Measurements from ENCODE around the gene LACTB.

DNA sequence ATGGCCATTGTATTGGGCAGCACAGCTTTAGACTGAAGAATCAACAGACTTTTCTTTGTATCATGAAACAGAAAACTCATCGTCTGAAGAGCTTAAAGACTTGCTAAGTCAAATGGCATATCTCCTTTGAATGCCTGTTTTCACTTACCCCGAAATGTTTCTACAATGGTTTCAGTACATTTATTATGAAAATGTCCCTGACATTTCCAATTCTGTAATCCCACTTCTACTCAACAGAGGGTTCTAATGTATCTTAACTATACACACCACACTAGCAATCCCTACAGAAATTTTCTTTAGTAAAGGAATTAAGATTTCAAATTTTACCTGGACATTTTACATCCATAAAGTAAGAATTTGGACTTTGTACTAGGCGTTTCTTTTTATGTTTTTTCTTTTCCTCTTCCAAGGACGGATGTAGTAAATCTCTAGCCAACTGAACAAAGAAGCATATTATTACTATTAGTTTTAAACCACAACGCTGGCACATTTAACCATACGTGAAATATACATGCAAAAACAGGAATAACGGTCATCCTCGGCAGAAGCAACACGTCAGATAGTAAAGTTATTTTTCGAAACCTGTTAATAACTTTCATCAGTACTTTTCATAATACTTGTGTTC is 34.5 kb downstream of the LACTB start:
- TF ChIP-seq, protein P1, sequence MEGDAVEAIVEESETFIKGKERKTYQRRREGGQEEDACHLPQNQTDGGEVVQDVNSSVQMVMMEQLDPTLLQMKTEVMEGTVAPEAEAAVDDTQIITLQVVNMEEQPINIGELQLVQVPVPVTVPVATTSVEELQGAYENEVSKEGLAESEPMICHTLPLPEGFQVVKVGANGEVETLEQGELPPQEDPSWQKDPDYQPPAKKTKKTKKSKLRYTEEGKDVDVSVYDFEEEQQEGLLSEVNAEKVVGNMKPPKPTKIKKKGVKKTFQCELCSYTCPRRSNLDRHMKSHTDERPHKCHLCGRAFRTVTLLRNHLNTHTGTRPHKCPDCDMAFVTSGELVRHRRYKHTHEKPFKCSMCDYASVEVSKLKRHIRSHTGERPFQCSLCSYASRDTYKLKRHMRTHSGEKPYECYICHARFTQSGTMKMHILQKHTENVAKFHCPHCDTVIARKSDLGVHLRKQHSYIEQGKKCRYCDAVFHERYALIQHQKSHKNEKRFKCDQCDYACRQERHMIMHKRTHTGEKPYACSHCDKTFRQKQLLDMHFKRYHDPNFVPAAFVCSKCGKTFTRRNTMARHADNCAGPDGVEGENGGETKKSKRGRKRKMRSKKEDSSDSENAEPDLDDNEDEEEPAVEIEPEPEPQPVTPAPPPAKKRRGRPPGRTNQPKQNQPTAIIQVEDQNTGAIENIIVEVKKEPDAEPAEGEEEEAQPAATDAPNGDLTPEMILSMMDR (IDR thresholded peaks at IDR 0.05; ENCODE audit: low read depth, low read length, missing input control): no peak
- TF ChIP-seq RAD21 (IDR thresholded peaks at IDR 0.05) (no peak), GABPA (IDR thresholded peaks at IDR 0.05 in 1 of 2, conservative IDR thresholded peaks at IDR 0.05 in 1 of 2) (no peak), EGR1 (IDR thresholded peaks at IDR 0.05; ENCODE audit: low read depth in 2 of 2) (no peak), HNF4G (IDR thresholded peaks at IDR 0.05) (no peak), JUND (IDR thresholded peaks at IDR 0.05) (no peak), YY1 (IDR thresholded peaks at IDR 0.05) (no peak), SP1 (IDR thresholded peaks at IDR 0.05) (no peak), TAF1 (conservative IDR thresholded peaks at IDR 0.05) (no peak), RXRA (IDR thresholded peaks at IDR 0.05) (no peak)
- TF ChIP-seq, protein P2, sequence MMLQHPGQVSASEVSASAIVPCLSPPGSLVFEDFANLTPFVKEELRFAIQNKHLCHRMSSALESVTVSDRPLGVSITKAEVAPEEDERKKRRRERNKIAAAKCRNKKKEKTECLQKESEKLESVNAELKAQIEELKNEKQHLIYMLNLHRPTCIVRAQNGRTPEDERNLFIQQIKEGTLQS (IDR thresholded peaks at IDR 0.05): no peak
